HL-60 (cell line): ENCODE measurements around the gene FHIT.
A peak's percentile ranks its signal among the peaks of the same experiment; 100 is the strongest.

Source experiments
- DNase-seq, 2 experiments: peaks; one replicate each; pipeline ENCODE4 v3.0.0-alpha.2; 2010 to 2020; ENCODE audit warnings: low read depth in 1 of 2, low spot score in 1 of 2
- H3K27ac ChIP-seq: fragments of 250-450 bp; sonication (Bioruptor Pico); replicated peaks from 2 replicates; pipeline ENCODE4 v1.5.1; 2020; ENCODE audit warnings: mild to moderate bottlenecking, moderate library complexity
- H3K27me3 ChIP-seq: fragments of 250-450 bp; sonication (Bioruptor Pico); 2 replicates; pipeline ENCODE4 v1.5.1; 2021; ENCODE audit warnings: mild to moderate bottlenecking, moderate library complexity; ENCODE audit not compliant: insufficient read depth, poor library complexity, severe bottlenecking
- H3K4me3 ChIP-seq: replicated peaks from 2 replicates; pipeline ENCODE4 v1.5.1; 2011; ENCODE audit warnings: mild to moderate bottlenecking, control low read depth, low read length; ENCODE audit not compliant: insufficient read depth
- CTCF ChIP-seq: IDR thresholded peaks from one replicate; pipeline ENCODE4 v1.5.1; 2011; ENCODE audit warnings: low read length, control low read depth, inconsistent platforms; ENCODE audit not compliant: insufficient read depth
- GABPA ChIP-seq: IDR thresholded peaks from 2 replicates; pipeline ENCODE4 v1.6.1; 2012; ENCODE audit warnings: low read depth
- POLR2AphosphoS5 ChIP-seq: IDR thresholded peaks from 2 replicates; pipeline ENCODE4 v1.6.1; 2012; ENCODE audit warnings: low read depth
- REST ChIP-seq: IDR thresholded peaks from 2 replicates; pipeline ENCODE4 v1.6.1; 2012; ENCODE audit warnings: low read depth; ENCODE audit not compliant: insufficient replicate concordance
- SPI1 ChIP-seq: IDR thresholded peaks from 2 replicates; pipeline ENCODE4 v1.6.1; 2012; ENCODE audit warnings: low read depth, mild to moderate bottlenecking, borderline replicate concordance

Gene FHIT

GRCh38 chr3:61008153-61008997 is 242.9 kb downstream of the FHIT start:
- H3K27ac ChIP-seq = peak overlapping the region; percentile 78
- TF ChIP-seq POLR2AphosphoS5 (no peak), SPI1 (peak; percentile 41; the same call in 1 of the 2 replicates)
- peak in 1 of 2 experiments; percentile 53 for DNase-seq
- no peaks in the 10 kb centered on the region for H3K27me3 ChIP-seq
- H3K4me3 ChIP-seq = no peak overlapping the region

DNA sequence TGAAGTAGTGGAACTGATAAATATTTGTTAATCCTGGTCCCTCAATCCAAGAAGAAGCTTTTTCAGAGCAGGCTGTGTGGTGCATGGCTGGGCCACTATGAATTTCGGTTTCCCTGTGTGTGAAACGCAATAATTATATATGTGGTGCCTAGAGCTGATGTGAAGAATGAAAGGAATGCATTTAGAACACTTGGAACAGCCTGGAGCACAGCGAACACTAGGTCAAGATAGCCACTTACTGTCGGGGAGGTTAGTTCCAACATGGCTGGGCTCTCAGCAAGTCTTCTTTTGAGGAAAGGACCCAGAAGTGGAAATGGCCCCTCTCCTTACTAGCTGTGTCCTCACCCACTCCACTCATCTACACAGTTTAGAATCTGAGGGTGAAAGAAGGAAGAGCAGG is 245.7 kb downstream of the FHIT start:
- H3K27me3 ChIP-seq = no peaks in the 10 kb centered on the region
- H3K27ac ChIP-seq = no peak overlapping the region
- H3K4me3 ChIP-seq = no peak overlapping the region
- TF ChIP-seq REST (no peak), POLR2AphosphoS5 (no peak), GABPA (no peak), SPI1 (no peak), CTCF (no peak)
- no peak for DNase-seq

DNA sequence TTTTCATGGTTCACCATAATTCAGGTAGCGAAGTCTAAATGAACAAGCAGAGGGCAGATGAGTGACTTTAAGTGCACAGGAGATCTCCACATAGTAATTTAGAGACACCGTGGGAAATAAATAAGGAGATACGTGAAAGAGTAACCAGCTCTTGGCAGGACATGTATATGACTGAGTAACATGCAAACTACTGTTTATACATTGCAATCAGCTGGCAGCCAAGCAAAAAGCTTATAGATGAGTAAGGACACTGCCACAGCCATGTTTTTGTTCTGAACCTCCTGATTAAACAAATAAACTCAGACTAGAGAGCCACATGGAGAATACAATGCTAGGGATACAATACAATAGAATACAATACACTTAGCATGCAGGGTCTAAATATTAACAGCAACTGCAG is 252.4 kb downstream of the FHIT start:
- Histone ChIP-seq H3K4me3 (no peak overlapping the region), H3K27ac (no peak overlapping the region), H3K27me3 (no peaks in the 10 kb centered on the region)
- TF ChIP-seq POLR2AphosphoS5 = no peak
- TF ChIP-seq SPI1 = no peak
- no peak for TF ChIP-seq GABPA
- no peak for TF ChIP-seq CTCF
- TF ChIP-seq REST = no peak
- no peak for DNase-seq

- Histone ChIP-seq H3K27me3 (no peaks in the 10 kb centered on the region), H3K4me3 (no peak overlapping the region), H3K27ac (peak overlapping the region; percentile 69)
- TF ChIP-seq GABPA (no peak), CTCF (no peak), REST (no peak), POLR2AphosphoS5 (peak; percentile 81), SPI1 (peak; percentile 98)
- peak in 1 of 2 experiments; percentile 95 for DNase-seq
Observed at GRCh38 chr3:60992395-60992794, 258.9 kb downstream of the FHIT start.
